Measurements from ENCODE around the gene LTBP1. TPM values are rescaled to one million over a fixed set of nuclear protein-coding genes. Genes with fewer than 3 reads are reported as not detected.
"Not testable (repeated sequence)": the region's sequence is repeated elsewhere in the genome, so short reads cannot be mapped to it uniquely, and the experiment has no call there.

LTBP1 gene
- polyA plus RNA-seq, 1 donor (not counting 4 experiments of a cell fraction or from before 2014, with no cell fraction given) = 9.2 TPM

DNA sequence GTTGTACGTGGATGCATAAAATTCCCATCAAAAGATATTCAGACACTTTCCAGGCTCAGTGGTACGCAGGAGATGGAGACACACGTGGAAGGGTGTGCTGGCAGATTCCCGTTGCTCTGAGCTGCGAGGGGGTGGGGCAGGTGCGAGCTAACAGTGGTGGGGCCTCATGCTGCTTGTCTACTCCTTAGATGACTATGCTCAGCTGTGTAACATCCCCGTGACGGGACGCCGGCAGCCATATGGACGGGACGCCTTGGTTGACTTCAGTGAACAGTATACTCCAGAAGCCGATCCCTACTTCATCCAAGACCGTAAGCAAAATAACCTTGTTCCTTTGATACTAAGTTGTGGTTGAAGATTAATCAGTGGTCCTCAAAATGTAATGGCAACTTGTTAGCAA, 442.2 kb downstream of the LTBP1 start:
- no peak for DNase-seq (ENCODE audit: low read depth, low spot score)
- Histone ChIP-seq H3K9me1 (ENCODE audit: control insufficient read depth, extremely low read depth, insufficient read depth, low read length) (no peaks in the 10 kb centered on the region), H3K9me3 (ENCODE audit: control insufficient read depth, low read depth, low read length) (no peaks in the 10 kb centered on the region), H3K27ac (ENCODE audit: control insufficient read depth, insufficient read depth, low read length) (no peak overlapping the region), H3K9ac (ENCODE audit: control insufficient read depth, extremely low read depth, insufficient read depth, low read length) (no peak overlapping the region), H3K79me2 (ENCODE audit: control insufficient read depth, insufficient read depth, low read length) (no peaks in the 10 kb centered on the region), H3K27me3 (ENCODE audit: control insufficient read depth, extremely low read depth, insufficient read depth, low read length) (no peaks in the 10 kb centered on the region), H3K36me3 (ENCODE audit: control insufficient read depth in 2 of 2, extremely low read depth in 1 of 2, insufficient read depth in 2 of 2, low read length in 2 of 2) (no peaks in the 10 kb centered on the region), H2AFZ (ENCODE audit: control insufficient read depth, low read length) (no peak overlapping the region), H3K4me3 (ENCODE audit: control insufficient read depth in 2 of 3, extremely low read depth in 1 of 3, insufficient read depth in 2 of 3, low read depth in 1 of 3, low read length in 3 of 3) (no peak overlapping the region), H3K4me1 (ENCODE audit: control insufficient read depth, extremely low read depth, insufficient read depth, low read length) (no peaks in the 10 kb centered on the region), H4K20me1 (ENCODE audit: control insufficient read depth, extremely low read depth, insufficient read depth, low read length) (no peaks in the 10 kb centered on the region), H3K4me2 (ENCODE audit: control insufficient read depth, extremely low read depth, insufficient read depth, low read depth, low read length) (no peak overlapping the region)
- no peak for TF ChIP-seq EZH2 (IDR thresholded peaks at IDR 0.05; ENCODE audit: low read length)
- TF ChIP-seq CTCF (optimal IDR thresholded peaks at IDR 0.05 in 1 of 3, IDR thresholded peaks at IDR 0.05 in 1 of 3, conservative IDR thresholded peaks at IDR 0.05 in 1 of 3; ENCODE audit: extremely low read depth in 1 of 3, insufficient read depth in 2 of 3, low read length in 3 of 3) = no peak
- dilution Hi-C loops (cut with MboI; ENCODE audit: extremely low pct_ligation_motif_present, low sequenced_read_pairs) = no loop called here
- no peak for FAIRE-seq

- H3K4me2 ChIP-seq (ENCODE audit: control insufficient read depth, extremely low read depth, insufficient read depth, low read depth, low read length); H3K36me3 ChIP-seq (ENCODE audit: control insufficient read depth in 2 of 2, extremely low read depth in 1 of 2, insufficient read depth in 2 of 2, low read length in 2 of 2); DNase-seq (ENCODE audit: low read depth, low spot score); H3K9ac ChIP-seq (ENCODE audit: control insufficient read depth, extremely low read depth, insufficient read depth, low read length); FAIRE-seq; H3K4me1 ChIP-seq (ENCODE audit: control insufficient read depth, extremely low read depth, insufficient read depth, low read length); H4K20me1 ChIP-seq (ENCODE audit: control insufficient read depth, extremely low read depth, insufficient read depth, low read length); H3K79me2 ChIP-seq (ENCODE audit: control insufficient read depth, insufficient read depth, low read length); H3K9me1 ChIP-seq (ENCODE audit: control insufficient read depth, extremely low read depth, insufficient read depth, low read length); H2AFZ ChIP-seq (ENCODE audit: control insufficient read depth, low read length); H3K27me3 ChIP-seq (ENCODE audit: control insufficient read depth, extremely low read depth, insufficient read depth, low read length); dilution Hi-C loops (cut with MboI; ENCODE audit: extremely low pct_ligation_motif_present, low sequenced_read_pairs); H3K9me3 ChIP-seq (ENCODE audit: control insufficient read depth, low read depth, low read length); H3K27ac ChIP-seq (ENCODE audit: control insufficient read depth, insufficient read depth, low read length); H3K4me3 ChIP-seq (ENCODE audit: control insufficient read depth in 2 of 3, extremely low read depth in 1 of 3, insufficient read depth in 2 of 3, low read depth in 1 of 3, low read length in 3 of 3): not testable (repeated sequence)
Measured at GRCh38 chr2:33389695-33390094, 442.9 kb downstream of the LTBP1 start.

GRCh38 chr2:33391529-33392255, 444.9 kb downstream of the LTBP1 start:
- no peaks in the 10 kb centered on the region for H3K36me3 ChIP-seq (ENCODE audit: control insufficient read depth in 2 of 2, extremely low read depth in 1 of 2, insufficient read depth in 2 of 2, low read length in 2 of 2)
- H3K9me1 ChIP-seq (ENCODE audit: control insufficient read depth, extremely low read depth, insufficient read depth, low read length) = no peaks in the 10 kb centered on the region
- no peak overlapping the region for H3K4me2 ChIP-seq (ENCODE audit: control insufficient read depth, extremely low read depth, insufficient read depth, low read depth, low read length)
- TF ChIP-seq CTCF (optimal IDR thresholded peaks at IDR 0.05 in 1 of 3, IDR thresholded peaks at IDR 0.05 in 1 of 3, conservative IDR thresholded peaks at IDR 0.05 in 1 of 3; ENCODE audit: extremely low read depth in 1 of 3, insufficient read depth in 2 of 3, low read length in 3 of 3) (no peak), EZH2 (IDR thresholded peaks at IDR 0.05; ENCODE audit: low read length) (no peak)
- no peak overlapping the region for H3K9ac ChIP-seq (ENCODE audit: control insufficient read depth, extremely low read depth, insufficient read depth, low read length)
- H3K4me3 ChIP-seq (ENCODE audit: control insufficient read depth in 2 of 3, extremely low read depth in 1 of 3, insufficient read depth in 2 of 3, low read depth in 1 of 3, low read length in 3 of 3) = no peak overlapping the region
- no peaks in the 10 kb centered on the region for H3K9me3 ChIP-seq (ENCODE audit: control insufficient read depth, low read depth, low read length)
- H3K4me1 ChIP-seq (ENCODE audit: control insufficient read depth, extremely low read depth, insufficient read depth, low read length) = no peaks in the 10 kb centered on the region
- dilution Hi-C loops (cut with MboI; ENCODE audit: extremely low pct_ligation_motif_present, low sequenced_read_pairs) = no loop called here
- FAIRE-seq = no peak
- H2AFZ ChIP-seq (ENCODE audit: control insufficient read depth, low read length) = no peak overlapping the region
- no peaks in the 10 kb centered on the region for H3K27me3 ChIP-seq (ENCODE audit: control insufficient read depth, extremely low read depth, insufficient read depth, low read length)
- no peaks in the 10 kb centered on the region for H3K79me2 ChIP-seq (ENCODE audit: control insufficient read depth, insufficient read depth, low read length)
- no peak for DNase-seq (ENCODE audit: low read depth, low spot score)
- H4K20me1 ChIP-seq (ENCODE audit: control insufficient read depth, extremely low read depth, insufficient read depth, low read length) = no peaks in the 10 kb centered on the region
- no peak overlapping the region for H3K27ac ChIP-seq (ENCODE audit: control insufficient read depth, insufficient read depth, low read length)

Data from keratinocyte (primary cell).